ENCODE measurements around the gene EPM2AIP1.
"Not testable (repeated sequence)": the region's sequence is repeated elsewhere in the genome, so short reads cannot be mapped to it uniquely, and the experiment has no call there.

EPM2AIP1 gene

DNA sequence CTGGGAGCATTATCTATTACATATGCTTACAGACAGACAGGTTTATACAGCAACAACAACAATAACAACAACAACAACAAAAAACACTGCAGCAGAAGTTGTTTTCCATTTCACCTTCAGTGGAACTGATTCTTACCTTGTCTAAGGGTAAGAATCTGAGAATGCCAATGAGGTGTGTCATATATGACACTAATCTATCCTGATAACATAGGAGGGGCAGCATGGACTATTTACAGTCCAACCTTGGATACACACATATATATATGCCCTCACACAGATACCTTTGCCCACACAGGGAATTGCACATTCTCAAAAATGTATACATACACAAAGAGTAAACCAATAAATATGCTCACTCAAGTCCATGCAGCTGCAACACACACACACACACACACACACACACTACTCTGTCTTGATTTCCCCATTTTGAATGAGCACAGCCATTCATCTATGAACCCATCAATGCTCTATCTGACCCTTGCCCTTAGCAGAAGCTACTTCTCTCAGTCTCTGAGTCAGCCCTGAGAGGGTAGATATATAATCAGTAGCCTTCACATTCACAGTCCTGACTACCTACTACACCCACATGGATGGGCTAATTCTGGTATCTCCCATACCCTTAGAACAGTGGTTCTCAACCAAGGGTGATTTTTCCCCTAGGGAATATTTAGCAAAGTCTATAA, 38.3 kb downstream of the EPM2AIP1 start:
- DNase-seq (no peak), ATAC-seq (no peak)

DNA sequence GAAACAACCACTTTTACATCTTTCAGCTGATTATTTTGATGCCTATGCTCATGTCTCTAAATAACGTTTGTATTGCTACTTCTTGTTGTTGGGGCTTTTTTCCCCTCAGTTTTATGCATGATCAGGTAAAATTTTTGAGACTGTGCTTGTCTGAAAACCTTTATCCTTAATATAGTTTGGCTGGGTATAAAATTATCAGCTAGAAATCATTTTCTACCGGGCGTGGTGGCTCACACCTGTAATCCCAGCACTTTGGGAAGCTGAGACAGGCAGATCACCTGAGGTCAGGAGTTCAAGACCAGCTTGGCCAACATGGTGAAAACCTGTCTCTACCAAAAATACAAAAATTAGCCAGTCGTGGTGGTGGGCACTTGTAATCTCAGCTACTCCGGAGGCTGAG, 45.1 kb downstream of the EPM2AIP1 start:
- not testable (repeated sequence) for DNase-seq, ATAC-seq

DNA sequence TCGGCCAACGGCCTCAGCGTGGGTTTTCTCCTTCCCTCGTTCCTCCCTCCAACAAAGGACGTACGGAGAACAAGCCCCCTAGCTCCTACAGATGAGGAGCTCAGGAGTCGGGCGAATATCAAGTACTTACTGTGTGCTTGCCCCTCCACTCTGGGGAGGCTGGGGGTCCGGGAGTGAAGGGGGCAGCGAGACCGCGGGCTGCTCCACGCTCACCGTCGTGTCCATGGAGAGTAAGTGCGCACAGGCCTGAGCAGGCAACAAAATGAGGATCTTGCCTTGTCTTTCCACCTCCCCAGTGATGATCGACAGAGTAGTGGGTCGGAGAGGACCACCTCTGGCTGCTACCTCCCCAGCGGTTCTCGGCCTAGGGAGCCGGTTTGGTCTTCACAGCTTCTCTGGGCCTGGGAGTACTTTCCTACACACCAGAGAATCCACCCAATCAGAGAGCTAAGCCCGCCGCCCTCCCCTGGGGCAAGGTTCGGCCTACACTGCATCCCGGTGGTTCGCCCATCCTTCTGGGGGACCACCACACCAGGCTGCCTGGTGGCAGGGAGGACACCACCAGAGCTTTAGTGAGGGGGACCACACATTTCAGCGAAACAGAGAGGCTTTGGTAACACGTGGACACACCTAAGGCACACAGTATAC, 47.5 kb downstream of the EPM2AIP1 start:
- ATAC-seq, result no peak
- DNase-seq, result no peak

DNA sequence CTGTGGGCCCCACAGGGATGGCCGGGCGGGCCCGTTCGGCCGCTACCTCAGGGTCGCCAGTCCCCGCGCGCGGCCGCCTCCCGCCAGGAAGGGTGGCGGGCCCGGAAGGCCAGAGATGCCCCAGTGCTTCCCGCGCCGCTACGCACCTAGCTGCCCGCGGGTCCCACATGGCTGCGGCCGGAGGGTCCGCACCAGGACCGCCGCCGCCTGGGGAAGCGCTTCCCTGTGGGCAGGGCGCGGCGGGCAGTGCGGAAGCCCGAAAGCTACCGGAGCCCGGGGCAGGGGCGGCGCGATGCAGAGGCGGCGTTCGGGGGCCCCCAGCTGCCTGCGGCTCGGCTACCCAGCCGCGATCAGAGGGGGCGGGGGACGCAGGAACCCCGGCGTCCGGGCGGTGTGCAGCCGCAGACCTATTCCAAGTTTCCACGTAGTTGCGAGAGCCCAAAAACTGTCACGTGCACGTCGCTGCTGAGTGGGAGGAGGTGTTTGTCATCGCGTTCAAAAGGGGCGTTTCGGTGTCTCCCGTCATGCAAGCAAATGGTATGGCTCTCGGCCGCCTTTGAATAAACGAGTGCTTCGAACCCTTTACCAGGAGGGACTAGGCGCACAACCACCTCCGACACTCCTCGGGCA, 48.2 kb downstream of the EPM2AIP1 start, which contains the start of gene TRANK1:
TSS of gene TRANK1 (minus strand) at position 414 of the 630 bp plus-strand sequence. CDS start at position 169, 245 bp downstream.
- ATAC-seq (peak; percentile 88), DNase-seq (peak; percentile 85)

DNA sequence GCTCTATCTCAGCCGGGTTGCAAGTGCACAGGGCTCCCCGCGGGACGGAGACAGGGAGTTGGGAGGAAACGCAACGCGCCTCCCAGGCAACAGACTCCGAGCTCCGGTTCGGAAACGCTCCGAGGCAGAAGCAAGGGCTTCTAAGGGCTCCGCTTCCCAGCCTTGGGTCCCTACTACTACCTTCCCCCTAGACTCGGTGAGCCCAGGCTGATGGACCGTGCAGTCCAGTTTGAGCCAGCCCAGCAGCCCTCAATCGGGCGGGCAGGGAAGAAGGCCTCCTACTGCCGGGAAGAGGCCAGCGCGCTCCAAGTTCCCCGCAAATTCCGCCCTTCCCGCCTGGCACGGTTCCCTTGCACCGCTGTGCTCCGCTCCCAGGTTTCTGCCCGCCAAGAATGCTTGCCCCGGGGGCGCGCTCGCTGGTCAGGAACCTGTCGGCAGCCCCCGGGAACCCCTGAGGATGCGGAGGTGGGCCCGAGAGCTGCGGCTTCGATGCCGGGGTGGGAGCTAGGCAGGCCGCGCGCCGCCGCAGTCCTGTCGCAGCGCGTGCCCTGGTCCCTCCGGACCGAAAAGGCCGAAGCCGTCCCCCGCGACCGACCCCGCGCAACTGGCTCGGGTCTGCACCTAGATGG, 48.8 kb downstream of the EPM2AIP1 start:
- DNase-seq (peak; percentile 55), ATAC-seq (peak; percentile 57)

DNA sequence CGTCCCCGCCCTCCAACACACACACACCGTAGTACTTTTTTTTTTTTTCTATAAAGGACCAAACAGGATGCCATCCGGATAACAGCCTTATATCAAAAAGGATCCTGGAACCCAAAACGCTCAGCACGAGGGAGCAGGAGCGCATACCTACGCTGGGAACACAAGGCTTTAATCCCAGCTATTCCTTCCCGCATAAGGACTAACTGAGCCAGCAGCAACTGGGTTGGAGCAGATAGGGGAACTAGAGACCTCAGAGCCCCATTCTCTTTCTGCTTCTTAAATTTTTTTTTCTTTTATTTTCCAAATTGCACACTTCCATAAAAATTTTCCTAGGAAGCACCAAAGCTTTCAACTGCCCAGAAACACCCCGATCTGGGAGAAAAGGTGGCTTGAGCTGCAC, 49.3 kb downstream of the EPM2AIP1 start:
- DNase-seq (no peak), ATAC-seq (no peak)

DNA sequence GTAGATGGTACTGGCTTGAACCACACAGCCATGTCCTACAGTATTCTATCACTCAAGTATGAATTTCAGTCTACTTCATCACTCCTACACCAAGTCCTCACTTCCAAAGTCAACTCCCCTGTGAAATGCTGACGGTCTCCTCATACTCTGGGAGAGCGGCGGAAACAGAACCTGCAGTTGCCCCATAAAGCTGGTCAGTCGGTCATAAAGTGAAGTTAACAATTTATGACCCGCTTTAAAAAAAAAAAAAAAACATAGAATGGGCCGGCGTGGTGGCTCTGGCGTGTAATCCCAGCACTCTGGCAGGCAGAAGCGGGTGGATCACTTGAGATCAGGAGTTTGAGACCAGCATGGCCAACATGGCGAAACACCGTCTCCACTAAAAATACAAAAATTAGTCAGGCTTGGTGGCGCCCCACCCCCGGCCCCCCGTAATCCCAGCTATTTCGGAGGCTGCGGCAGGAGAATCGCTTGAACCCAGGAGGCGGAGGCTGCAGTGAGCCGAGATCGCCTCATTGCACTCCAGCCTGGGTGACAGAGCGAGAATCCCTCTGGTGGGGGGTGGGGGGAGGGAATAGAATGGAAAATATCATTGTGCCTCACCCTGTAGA, 50.2 kb downstream of the EPM2AIP1 start:
- DNase-seq (no peak), ATAC-seq (no peak)

DNA sequence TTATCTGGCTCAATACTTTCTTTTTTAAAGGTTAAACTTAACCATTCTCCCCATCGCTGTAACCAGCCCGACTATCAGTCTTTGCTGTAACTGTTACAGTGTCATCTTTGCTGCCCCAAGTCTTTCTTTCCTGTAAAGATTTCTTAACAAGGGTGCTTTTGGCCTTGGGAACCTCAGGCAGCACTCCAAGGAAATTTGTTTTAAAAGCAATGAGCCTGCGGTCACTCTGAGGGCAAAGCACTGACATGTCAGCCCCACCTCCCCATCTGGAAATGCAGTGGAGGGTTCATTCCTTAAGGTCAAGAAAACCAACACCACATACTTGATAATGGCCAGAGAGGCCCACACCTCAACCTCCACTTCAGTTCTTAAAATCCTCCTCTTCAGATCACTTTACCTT, 51.3 kb downstream of the EPM2AIP1 start:
- no peak for DNase-seq

DNA sequence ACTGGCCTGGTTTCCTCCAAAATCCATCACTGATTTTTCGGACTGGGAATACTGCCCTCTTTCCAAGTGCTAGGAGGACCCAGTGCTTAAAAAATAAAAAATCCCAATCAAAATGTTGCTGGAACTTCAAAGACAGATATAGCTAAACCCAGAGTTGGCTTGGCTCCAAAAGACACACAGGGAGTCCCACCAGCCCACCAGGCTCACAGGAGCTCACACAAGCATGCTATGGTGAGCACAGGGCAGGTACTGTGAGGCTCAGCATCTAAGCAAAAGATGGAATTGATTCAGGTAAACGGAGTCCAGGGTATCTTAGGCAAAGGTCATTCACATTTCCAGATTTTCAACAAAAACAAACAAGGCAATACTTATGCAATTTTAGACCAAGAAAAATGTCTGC, 51.8 kb downstream of the EPM2AIP1 start:
- ATAC-seq (no peak), DNase-seq (no peak)

More for the DNA sequence above, 51.3 kb downstream of the EPM2AIP1 start:
- no peak for ATAC-seq

DNA sequence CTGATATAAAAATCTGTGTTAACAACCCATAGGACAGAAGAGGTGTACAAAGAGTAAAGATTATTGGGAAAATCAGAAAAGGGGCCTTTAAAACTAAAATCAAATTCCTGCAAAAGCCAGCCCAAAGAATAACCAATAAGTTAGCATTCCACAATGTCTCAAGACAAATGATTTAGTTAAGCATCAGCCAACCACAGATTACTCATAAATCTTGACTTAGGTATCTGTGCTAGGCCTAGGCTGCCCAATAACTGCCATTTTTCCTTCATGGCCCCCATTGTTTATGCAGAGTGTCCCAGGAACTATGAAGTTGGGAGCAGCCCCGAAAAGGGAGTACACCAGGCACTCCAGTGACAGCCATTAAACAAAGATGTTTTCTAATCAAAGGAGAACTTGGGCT, 55.4 kb downstream of the EPM2AIP1 start:
- no peak for ATAC-seq
- no peak for DNase-seq

Measured in stimulated activated naive CD8-positive, alpha-beta T cell treated with anti-CD3 and anti-CD28 coated beads, Interleukin-15, Interleukin-2, amounts not matched to agents 100 U/mL and 50 U/mL, for 24 hours (primary cell).